Measurements from ENCODE around the gene TBC1D22A. TPM values are rescaled to one million over a fixed set of nuclear protein-coding genes. Genes with fewer than 3 reads are reported as not detected.

Gene TBC1D22A
- total RNA-seq, 2 experiments from 2014 or later = 22.3 to 43.9 TPM

GRCh38 chr22:47157486-47158270 is 395.2 kb downstream of the TBC1D22A start:
- no peak for DNase-seq (ENCODE audit: low spot score)
- no TSS peak for BruUV-seq (replicated peaks)
- Histone ChIP-seq H2AFZ (ENCODE audit: low read length) (no peak overlapping the region), H3K36me3 (ENCODE audit: insufficient read depth, low read length) (peaks cover 9% of the 10 kb centered on the region), H3K27ac (ENCODE audit: low read depth, low read length, poor library complexity, severe bottlenecking) (no peak overlapping the region), H3K79me2 (ENCODE audit: insufficient read depth, low read depth, low read length) (no peaks in the 10 kb centered on the region), H3K4me3 (ENCODE audit: low read depth, low read length, poor library complexity, severe bottlenecking) (no peak overlapping the region), H4K20me1 (ENCODE audit: insufficient read depth, low read length) (no peaks in the 10 kb centered on the region), H3K9me3 (ENCODE audit: low read length) (no peaks in the 10 kb centered on the region), H3K4me1 (ENCODE audit: insufficient read depth, low read length, poor library complexity, severe bottlenecking) (no peaks in the 10 kb centered on the region), H3K9me2 (ENCODE audit: insufficient read depth, low read length) (no peaks in the 10 kb centered on the region), H3K4me2 (ENCODE audit: low read length) (no peak overlapping the region)
- no peak for TF ChIP-seq EZH2phosphoT487 (IDR thresholded peaks at IDR 0.05; ENCODE audit: borderline replicate concordance, low read depth, low read length)
- TF ChIP-seq CTCF (conservative IDR thresholded peaks at IDR 0.05; ENCODE audit: low read length) = no peak
- intact Hi-C loops (cut with micrococcal nuclease; ENCODE audit: unreplicated experiment) = no loop called here
- CTCF ChIA-PET (ENCODE audit: unreplicated experiment) = no interaction called here
- POLR2A ChIA-PET = no interaction called here

DNA sequence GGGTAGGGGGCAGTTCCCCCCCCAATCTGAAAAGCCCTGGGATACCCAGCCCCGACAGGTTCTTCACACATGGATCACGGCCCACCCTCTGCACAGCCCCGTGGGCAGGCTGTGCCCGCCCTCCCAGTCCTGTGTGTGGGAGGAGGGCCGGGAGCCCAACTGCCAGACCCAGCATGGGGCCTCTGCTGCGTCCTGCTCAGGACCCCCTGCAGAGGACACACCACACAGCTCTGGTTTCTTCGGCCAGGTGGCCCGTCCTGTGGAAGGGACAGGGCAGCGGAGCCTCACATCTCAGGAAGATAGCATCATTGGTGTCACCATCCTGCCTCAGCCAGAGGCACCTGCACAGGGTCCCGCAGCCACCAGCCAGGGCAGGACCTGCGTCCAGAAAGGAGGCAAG is 396.0 kb downstream of the TBC1D22A start:
- no peaks in the 10 kb centered on the region for H4K20me1 ChIP-seq (ENCODE audit: insufficient read depth, low read length)
- no peak overlapping the region for H2AFZ ChIP-seq (ENCODE audit: low read length)
- H3K36me3 ChIP-seq (ENCODE audit: insufficient read depth, low read length) = peaks cover 9% of the 10 kb centered on the region
- POLR2A ChIA-PET = no interaction called here
- intact Hi-C loops (cut with micrococcal nuclease; ENCODE audit: unreplicated experiment) = no loop called here
- H3K9me3 ChIP-seq (ENCODE audit: low read length) = no peaks in the 10 kb centered on the region
- H3K79me2 ChIP-seq (ENCODE audit: insufficient read depth, low read depth, low read length) = no peaks in the 10 kb centered on the region
- H3K4me3 ChIP-seq (ENCODE audit: low read depth, low read length, poor library complexity, severe bottlenecking) = no peak overlapping the region
- TF ChIP-seq EZH2phosphoT487 (IDR thresholded peaks at IDR 0.05; ENCODE audit: borderline replicate concordance, low read depth, low read length) (no peak), CTCF (conservative IDR thresholded peaks at IDR 0.05; ENCODE audit: low read length) (no peak)
- DNase-seq (ENCODE audit: low spot score) = no peak
- H3K4me1 ChIP-seq (ENCODE audit: insufficient read depth, low read length, poor library complexity, severe bottlenecking) = no peaks in the 10 kb centered on the region
- no peak overlapping the region for H3K27ac ChIP-seq (ENCODE audit: low read depth, low read length, poor library complexity, severe bottlenecking)
- CTCF ChIA-PET (ENCODE audit: unreplicated experiment) = no interaction called here
- H3K4me2 ChIP-seq (ENCODE audit: low read length) = no peak overlapping the region
- BruUV-seq (replicated peaks) = no TSS peak
- H3K9me2 ChIP-seq (ENCODE audit: insufficient read depth, low read length) = no peaks in the 10 kb centered on the region

DNA sequence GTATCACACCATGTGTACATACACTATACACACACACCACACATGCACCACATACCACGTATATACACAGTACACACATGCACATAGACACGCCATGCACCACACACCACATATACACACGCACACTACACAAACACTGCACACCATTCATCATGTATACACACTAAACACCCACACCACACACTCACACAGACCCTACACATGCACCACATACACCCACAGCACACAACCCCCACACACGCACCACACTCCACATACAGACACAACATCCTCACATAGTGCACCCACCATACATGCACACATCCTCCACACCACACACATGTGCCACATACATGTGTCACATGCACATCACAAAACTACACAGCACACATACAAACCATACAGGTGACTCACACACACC is 397.1 kb downstream of the TBC1D22A start:
- H3K4me1 ChIP-seq (ENCODE audit: insufficient read depth, low read length, poor library complexity, severe bottlenecking) = no peaks in the 10 kb centered on the region
- TF ChIP-seq CTCF (conservative IDR thresholded peaks at IDR 0.05; ENCODE audit: low read length) (no peak), EZH2phosphoT487 (IDR thresholded peaks at IDR 0.05; ENCODE audit: borderline replicate concordance, low read depth, low read length) (no peak)
- no peak overlapping the region for H2AFZ ChIP-seq (ENCODE audit: low read length)
- intact Hi-C loops (cut with micrococcal nuclease; ENCODE audit: unreplicated experiment) = no loop called here
- H4K20me1 ChIP-seq (ENCODE audit: insufficient read depth, low read length) = no peaks in the 10 kb centered on the region
- no TSS peak for BruUV-seq (replicated peaks)
- no peaks in the 10 kb centered on the region for H3K79me2 ChIP-seq (ENCODE audit: insufficient read depth, low read depth, low read length)
- no peak overlapping the region for H3K4me2 ChIP-seq (ENCODE audit: low read length)
- peaks cover 9% of the 10 kb centered on the region for H3K36me3 ChIP-seq (ENCODE audit: insufficient read depth, low read length)
- H3K27ac ChIP-seq (ENCODE audit: low read depth, low read length, poor library complexity, severe bottlenecking) = no peak overlapping the region
- no peaks in the 10 kb centered on the region for H3K9me3 ChIP-seq (ENCODE audit: low read length)
- no peak for DNase-seq (ENCODE audit: low spot score)
- no peak overlapping the region for H3K4me3 ChIP-seq (ENCODE audit: low read depth, low read length, poor library complexity, severe bottlenecking)
- CTCF ChIA-PET (ENCODE audit: unreplicated experiment) = no interaction called here
- POLR2A ChIA-PET = no interaction called here
- H3K9me2 ChIP-seq (ENCODE audit: insufficient read depth, low read length) = no peaks in the 10 kb centered on the region

Data from OCI-LY7 (cell line).